ENCODE data around the gene HTATIP2.

- TF ChIP-seq, protein P1, sequence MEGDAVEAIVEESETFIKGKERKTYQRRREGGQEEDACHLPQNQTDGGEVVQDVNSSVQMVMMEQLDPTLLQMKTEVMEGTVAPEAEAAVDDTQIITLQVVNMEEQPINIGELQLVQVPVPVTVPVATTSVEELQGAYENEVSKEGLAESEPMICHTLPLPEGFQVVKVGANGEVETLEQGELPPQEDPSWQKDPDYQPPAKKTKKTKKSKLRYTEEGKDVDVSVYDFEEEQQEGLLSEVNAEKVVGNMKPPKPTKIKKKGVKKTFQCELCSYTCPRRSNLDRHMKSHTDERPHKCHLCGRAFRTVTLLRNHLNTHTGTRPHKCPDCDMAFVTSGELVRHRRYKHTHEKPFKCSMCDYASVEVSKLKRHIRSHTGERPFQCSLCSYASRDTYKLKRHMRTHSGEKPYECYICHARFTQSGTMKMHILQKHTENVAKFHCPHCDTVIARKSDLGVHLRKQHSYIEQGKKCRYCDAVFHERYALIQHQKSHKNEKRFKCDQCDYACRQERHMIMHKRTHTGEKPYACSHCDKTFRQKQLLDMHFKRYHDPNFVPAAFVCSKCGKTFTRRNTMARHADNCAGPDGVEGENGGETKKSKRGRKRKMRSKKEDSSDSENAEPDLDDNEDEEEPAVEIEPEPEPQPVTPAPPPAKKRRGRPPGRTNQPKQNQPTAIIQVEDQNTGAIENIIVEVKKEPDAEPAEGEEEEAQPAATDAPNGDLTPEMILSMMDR (IDR thresholded peaks at IDR 0.05), result no peak
- no peak for TF ChIP-seq POLR2A (IDR thresholded peaks at IDR 0.05)
Observed at GRCh38 chr11:20374741-20375300, 11.3 kb downstream of the HTATIP2 start.

Measured in right lobe of liver (tissue), 4 donors.